Activated CD8-positive, alpha-beta memory T cell treated with anti-CD3 and anti-CD28 coated beads, Interleukin-2, amount 50 U/mL, for 24 hours (primary cell): ENCODE measurements around the gene NCOA5.

Source experiments
- DNase-seq: peaks from one replicate; pipeline ENCODE4 v3.0.0-alpha.2; 2020; ENCODE audit errors: extremely low read depth

The NCOA5 gene

DNA sequence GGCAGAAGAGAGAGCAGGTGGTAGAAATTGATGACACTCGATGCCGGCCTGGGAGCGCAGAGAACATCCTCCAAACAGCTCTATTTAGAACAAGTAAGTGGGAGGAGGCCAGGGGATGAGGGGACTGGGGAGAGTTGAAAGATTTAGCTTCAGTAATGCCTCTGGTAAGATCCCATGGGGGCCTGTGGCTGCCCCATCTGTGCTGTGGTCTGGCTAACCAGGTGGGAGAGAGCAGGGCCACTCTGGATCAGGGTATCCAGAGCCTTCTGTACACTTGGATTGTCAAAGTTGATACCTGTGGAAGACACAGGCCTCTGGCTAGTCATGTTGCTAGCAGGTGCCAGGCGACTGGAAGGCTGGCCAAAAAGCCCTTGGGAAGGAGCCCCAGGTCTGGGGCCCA, 27.6 kb downstream of the NCOA5 start:
- DNase-seq: no peak

DNA sequence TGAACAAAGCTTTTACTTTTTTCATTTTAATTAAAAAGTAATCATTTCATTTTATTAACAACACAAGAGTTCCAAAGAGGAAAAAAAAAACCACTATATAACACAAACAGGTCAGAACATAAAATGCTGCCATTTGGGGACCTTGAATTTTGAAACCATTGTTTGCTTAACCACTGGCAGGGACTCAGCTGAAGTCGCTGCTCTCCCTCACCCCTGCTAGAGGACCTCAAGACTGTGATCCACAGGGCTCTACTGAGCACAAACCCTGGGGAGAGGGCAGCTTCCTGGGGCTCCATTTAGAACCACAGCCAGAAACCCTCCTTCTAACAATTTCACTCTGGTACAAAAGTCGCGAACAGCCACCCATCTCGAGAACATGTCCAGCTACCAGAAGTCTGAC, 28.8 kb downstream of the NCOA5 start:
- DNase-seq: no peak

DNA sequence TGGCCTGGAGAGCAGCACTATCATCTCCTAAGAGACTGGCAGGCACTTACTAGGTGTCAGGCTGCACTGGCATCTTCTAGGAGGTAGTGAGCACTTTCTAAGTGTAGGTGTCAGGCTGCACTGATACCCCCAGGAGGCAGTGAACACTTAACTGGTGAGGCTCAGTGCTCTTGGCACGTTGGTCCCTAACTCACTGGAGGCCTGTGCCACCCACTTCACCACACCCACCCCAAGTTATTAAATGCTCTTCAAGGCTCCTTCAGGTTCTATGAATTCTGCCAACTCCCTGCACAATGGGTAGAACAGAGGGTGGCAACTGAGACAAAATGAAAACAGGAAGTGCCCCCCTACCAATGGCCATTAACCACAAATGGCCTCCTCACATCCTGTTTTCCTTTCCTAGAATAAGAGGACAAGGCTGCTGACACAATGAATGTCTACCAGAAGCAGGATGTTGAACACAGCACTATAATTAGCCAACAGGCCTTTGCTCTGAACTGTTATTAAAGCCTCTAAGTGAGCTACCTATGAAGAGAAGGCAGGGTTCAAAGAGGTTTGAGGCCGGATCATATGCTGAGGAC, 29.4 kb downstream of the NCOA5 start:
- no peak for DNase-seq

DNA sequence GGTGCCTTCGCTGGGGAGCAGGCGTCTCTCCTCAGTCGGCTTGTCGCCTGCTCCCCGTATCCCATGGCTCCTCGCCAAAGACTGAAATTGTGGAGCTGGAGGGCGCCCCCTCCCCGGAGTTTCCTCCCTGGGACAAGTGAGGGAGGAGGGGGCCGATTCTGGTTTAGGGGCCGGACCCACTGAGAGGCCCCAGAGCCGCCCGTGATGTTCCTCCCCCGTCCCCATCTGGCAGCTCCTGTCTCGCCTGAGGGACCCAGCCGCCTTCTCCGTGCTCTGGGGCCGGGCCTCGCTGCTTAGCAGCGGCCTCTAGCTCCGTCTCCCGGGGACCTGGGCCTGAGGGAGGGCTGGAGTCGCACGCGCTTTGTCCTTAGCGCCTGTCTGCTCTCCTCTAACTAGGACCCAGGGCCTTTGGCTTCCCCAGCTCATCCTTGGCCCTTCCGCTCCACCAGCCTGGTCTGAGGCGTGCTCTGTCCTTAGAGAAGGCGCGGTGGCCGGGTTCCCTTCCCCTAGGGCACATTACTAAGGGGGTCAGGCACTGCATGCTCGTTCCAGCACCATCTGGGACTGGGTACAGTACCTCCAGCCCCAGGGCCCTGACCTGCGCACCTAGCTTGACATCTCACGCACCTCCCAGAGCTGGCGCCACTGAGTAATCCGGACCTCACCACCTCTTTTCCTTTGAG, 31.0 kb downstream of the NCOA5 start:
- DNase-seq: no peak

DNA sequence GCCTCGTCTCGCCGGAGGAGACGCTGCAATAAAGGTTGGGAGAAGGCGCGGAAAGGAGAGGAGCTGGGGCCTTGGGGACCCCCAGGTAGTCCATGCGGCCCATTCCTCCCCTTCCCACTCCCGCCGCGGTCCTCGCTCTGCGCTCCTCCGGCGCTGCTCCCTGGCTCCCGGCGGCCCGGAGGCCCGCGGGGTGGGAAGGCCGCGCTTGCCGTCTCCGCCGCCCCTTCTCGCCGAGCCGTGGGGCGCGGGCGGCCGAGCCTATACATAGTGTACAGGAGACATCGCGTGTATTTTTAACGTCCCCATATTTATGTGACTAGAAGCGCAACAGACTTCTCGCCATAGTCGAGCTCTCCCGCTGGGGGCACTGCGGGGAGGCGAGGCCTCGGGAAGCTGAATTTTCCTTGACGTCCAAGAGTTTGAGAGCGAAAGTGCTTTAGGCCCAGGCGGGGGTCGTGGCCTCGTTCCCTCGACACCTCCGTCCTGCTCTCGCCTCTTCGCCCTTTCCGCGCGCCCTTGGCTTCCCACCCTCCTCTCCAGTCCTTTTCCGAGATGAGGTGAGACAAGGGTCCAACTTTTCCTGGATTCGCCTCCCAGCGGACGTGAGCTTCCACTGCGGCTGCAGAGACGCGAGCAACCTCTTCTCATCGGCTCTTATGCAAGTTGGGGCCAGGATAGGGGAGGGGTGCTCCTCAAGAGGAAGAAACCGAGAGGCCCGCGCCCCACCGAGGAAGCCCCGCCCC, 31.7 kb downstream of the NCOA5 start:
- DNase-seq: no peak

DNA sequence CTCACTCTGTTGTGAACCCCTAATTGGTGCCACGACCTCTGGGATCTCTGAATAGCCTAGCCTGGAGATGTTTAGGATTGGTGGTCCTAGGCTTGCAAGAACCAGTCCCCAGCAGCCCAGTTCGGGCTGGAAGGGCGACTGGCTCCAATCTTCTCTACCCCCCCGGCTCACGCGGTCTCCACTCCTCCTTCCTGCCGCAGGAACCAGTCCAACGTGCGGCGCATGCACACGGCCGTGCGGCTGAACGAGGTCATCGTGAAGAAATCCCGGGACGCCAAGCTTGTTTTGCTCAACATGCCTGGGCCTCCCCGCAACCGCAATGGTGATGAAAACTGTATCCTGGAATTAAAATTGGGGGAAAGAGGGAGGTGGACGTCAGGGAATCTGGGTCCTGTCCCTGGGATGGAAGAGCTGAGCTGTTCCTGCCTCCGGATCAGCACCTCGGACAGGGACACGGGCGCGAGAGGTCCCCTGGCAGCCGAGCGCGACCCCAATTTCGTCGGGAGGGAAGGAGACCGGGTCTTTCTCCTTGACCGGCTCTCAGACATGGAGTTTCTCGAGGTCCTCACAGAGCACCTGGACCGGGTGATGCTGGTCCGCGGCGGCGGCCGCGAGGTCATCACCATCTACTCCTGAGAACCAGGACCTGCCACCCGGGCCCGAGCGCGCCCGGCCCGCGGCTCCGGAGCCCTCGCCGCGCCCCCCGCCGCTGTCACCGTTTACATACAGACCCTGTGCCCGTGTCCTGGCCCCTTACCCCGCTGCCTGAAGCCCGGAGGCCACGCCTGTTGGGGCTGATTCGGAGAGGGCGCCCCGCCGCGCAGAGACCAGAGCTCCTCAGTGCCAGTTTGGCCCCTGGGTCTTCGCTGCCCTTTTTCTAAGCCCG, 32.5 kb downstream of the NCOA5 start:
- no peak for DNase-seq

DNA sequence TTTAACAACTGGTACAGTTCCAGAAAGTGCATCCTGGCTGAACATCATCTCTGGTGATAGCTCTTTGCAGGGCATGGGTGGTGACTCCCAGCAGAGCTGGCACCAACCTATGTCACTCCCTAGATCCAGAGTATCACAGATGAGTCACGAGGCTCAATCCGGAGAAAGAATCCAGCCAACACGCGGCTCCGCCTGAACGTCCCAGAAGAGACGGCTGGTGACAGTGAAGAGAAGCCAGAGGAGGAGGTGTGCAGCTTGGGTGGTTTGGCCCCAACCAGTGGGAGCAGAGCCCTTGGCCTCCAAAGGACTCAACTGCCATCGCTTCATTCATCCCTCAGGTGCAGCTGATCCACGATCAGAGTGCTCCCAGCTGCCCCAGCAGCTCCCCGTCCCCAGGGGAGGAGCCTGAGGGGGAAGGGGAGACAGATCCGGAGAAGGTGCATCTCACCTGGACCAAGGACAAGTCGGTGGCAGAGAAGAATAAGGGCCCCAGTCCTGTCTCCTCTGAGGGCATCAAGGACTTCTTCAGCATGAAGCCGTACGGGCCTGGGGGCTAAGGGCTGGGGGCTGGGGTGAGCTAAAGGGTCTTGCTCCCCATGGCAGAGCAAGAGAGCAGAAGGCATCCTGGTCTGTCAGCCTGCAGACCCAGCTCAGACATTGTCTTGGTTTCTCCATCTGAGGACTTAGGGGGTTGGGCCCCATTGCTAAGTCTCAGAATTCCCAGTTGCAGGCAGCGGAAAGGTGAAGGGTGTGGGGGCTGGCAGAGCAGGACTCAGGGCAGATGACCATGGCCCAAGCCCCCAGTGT, 33.5 kb downstream of the NCOA5 start:
- DNase-seq: no peak

DNA sequence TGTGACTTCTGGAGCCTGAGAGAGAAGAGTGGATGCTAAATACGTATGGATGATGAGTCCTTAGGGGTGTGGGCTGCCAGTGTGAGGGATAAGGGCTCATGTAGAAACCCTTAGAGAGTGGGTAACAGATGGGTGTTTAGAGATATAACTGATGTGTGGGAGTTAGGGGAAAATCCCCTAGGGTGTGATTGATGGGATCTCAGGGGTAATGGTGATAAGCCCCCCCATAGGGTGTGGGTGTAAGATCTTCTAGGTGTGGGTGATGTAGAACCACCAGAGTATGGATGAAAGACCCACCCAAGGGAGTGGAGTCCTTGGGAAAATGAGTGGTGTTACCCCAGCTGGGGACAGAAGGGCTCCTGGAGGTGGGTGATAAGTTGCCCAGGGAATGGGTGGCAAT, 34.5 kb downstream of the NCOA5 start:
- DNase-seq: no peak

DNA sequence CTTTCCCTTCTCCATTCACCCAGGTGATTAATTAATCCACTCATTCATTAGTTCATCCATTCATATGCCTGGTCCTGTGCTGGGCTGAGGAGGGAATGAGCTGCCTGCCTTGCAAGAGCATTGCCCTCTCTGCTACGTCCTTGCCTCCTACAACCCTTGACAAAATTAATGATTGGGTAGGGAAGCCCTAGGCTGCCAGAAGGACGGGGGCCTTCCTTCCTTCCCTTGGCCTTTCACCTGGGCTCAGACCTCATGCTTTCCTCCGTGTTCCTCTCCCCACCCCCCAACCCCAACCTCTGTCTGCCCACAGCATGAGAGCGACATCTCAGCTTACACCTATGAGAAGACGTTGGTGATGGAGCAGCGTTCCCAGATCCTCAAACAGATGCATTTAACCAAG, 35.2 kb downstream of the NCOA5 start:
- DNase-seq: no peak

DNA sequence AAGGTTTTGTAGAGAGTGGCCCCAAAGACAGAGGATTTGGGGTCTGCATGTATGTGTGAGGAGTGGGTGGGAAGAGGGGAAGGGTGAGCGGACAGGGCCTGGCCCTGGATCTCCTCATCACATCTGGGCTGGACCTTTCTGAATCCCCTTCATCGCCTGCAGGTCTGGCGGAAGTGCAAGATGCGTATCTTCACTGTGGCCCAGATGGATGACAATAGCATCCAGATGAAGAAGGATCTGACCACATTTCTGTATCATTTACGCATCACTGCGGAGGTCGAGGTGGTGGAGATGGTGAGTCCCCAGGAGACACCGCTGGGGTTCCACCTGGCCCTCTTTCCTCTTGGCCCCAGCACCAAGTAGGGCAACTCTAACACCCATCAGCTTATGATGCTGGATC, 36.3 kb downstream of the NCOA5 start:
- no peak for DNase-seq

DNA sequence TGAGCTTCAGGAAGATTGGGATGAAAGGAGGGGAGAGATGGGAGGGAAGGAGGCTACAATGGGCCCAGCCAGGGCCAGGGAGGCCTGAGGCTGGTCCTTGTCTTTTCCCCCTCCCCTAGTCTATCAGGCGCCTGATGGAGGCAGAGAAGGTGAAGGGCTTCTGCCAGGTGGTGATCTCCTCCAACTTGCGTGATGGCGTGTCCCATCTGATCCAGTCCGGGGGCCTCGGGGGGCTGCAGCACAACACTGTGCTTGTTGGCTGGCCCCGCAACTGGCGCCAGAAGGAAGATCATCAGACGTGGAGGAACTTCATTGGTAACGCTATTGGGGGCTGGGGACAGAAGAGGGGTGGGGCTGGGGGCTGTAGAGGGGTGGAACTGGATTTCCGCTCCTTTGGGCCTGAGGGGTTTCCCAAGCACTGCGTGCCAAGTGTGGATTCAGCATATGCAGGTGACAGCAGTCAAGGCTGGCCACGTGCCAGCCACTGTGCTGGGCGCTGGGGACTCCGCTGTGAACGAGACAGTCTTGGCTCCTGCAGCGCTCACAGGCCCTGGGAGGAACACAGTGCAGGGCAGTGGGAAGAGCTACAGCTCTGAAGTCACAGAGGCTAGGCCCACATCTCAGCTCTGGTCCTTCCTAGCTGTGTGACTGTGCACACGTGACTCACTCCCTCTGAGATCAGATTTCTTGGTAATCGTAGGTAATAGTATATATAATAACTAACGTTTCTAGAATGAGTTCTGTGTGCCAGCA, 38.0 kb downstream of the NCOA5 start:
- DNase-seq: no peak

DNA sequence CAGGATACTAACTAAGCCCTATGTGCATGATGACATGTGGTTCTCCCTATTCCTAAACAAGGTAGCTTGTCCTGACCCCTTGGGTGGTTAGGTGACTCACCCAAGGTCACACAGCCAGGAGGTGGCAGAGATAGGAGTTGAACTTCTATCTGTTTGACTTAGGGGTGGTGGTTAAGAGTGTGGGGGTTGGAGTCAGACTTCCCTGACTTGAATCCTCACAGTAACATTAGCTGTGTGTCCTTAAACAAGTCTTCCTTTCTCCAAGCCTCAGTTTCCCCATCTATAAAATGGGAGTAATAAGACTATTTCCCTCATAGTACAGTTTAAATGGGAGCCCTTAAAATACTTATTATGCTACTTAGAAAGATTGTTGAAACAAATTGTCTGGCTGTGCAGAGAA, 38.9 kb downstream of the NCOA5 start:
- no peak for DNase-seq

DNA sequence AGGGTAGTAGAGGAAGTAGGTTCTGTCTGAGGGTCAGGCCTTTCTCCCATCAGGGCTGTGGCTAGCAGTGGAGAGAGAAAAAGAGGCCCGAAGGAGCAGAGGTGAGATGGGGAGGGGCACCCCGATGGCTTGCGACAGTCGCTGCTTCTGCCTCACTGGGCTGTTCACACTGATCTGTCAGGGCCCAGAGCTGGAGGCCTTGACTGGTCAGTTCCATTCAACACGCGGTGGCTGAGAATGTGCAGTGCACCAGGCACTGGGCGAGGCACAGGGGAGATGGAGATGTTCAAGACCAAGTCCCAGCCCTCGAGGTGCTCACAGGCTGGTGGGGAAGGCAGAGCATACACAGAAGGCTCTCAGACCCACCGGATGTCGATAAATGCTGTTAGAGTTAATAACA, 39.3 kb downstream of the NCOA5 start:
- DNase-seq: no peak

DNA sequence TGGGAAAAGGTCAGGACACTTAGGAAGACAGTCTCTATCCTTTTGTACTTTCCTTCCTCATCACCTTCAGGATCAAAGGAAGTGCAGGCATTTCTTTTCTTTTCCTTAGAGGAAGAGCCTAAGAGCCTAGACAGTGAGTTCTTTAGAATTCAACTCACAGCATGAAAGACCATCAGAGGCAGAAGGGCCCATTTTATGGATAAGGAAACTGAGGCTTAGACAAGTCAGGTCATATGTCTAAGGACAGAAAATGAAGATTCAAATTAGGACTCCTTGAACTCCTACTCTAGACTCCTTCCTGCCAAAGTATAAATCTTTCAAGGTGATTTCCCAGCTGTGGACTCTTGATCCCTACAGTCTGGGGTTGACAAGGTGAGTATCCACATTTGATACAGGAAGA, 39.9 kb downstream of the NCOA5 start:
- no peak for DNase-seq

DNA sequence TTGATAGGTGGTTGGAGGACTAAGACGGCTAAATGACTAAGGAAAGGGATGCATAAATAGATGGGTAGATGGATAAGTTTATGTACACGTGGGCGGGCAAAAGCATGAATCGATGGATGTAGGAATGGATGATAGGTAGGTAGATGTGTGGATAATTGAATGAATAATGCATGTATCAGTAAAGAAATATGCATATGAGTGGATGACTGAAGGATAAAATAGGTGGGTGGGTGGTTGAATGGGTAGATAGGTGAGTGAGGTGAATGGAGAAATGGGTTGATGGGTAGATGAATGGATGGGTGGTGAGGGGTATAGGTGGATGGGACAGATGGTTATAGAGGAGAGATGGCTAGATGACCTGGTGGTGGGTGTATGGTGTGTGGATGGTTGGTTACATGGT, 40.6 kb downstream of the NCOA5 start:
- no peak for DNase-seq

DNA sequence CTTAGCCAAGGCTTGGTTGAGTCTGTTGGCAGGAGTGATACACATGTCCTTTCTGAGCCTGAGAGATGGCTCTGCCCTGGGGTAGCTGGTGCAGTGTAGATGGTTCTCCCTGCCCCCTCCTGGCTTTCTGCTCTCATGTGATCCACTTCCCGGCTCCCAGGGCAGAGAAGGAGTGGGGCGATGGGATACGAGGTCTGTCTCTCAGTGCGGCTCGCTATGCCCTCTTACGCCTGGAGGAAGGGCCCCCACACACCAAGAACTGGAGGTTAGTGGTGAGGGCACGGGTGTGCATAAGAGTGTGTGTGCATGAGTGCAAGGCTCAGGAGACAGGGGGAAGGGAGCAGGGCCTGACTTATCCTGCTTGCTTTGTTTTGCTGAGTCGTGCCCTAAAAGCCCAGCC, 41.9 kb downstream of the NCOA5 start:
- DNase-seq: no peak

DNA sequence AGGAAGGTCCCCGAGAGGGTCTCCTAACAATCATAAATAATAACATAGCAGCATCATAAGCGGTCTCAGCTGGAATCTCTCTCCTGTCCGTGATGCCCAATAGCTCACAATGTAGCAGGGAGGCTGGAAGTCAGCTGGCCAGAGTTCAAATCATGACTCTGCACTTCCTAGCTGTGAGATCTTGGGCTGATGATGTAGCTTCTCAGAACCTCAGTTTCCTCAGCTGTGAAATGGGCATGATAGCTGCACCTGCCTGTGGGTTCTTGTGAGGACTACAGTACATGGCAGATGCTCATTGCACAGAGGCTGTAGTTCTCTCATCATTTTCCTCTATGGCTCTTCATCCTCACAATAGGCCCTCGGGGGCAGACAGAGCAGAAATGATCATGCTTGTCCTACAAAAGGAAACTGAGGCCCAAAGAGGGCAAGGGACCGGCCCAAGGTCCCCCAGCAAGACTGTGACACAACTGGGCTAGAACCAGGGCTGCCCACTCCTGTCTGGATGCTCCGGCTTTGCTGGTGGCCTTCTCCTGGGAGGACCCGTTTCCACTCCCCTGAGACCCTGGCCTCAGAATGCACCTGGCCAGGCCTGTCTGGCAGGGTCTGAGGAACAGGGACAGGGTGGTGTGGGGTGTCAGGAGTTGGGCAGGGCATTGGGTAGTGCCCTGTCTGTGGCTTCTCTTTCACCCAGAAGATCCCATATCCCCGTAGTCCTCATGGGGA, 43.0 kb downstream of the NCOA5 start:
- no peak for DNase-seq

DNA sequence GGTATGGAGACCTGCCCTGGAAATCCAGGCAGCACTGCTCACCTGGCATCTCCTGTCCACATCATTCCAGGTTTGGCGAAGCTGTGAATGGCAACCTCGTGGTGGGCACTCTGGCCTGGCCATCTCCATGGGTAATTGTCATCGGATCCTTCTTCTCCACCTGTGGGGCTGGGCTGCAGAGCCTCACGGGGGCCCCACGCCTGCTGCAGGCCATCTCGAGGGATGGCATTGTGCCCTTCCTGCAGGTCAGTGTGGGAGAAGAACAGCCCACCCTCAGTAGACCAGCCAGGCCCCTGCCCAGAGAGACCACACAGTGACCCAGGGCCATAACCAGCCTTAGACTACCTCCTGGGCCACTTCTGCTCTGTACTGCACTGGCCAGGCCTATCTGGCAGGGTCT, 44.9 kb downstream of the NCOA5 start:
- DNase-seq: no peak

DNA sequence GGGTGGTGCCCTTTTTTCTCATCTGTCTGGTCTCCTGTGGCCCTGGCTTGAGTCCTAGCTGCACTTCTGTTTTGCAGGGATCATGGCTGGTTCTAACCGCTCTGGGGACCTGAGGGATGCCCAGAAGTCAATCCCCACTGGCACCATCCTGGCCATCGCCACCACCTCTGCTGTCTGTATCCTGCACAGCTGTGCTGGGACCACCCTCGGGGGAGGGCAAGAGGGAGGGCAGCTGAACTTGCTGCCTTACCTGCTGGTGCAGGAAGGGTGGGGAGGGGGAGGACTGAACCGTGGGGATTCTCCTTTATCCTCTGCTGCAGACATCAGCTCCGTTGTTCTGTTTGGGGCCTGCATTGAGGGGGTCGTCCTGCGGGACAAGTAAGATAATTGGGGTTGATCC, 46.2 kb downstream of the NCOA5 start:
- DNase-seq: no peak

DNA sequence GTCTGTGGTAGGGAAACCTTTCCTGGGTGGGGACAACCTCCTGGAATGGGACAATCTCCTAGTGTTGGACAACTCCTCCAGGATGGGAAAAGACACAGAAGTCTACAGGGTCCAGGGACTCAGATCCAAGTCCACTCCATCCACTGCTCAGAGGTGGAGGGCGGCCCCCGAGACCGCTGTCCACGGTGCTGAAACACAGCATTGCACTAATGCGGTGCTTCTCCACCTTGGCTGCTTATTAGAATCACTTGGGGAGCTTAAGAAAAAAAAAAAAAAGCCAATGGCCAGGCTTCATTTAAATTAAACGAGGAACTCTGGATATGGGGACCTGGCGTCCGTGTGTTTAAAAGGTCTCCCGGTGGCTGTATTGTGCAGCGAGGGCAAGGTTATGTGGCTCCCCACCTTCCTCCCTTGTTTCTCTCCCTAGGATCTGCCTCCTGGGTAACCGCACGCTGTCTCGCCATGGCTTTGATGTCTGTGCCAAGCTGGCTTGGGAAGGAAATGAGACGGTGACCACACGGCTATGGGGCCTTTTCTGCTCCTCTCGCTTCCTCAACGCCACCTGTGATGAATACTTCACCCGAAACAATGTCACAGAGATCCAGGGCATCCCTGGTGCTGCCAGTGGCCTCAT, 48.7 kb downstream of the NCOA5 start:
- DNase-seq: no peak
